HG03520 (cell line): ENCODE results near the gene FBXL7.

ENCODE experiments used
- ATAC-seq: cut with Tn5 transposase; IDR thresholded peaks from one replicate; pipeline ENCODE4 v1.9.1; 2021; ENCODE audit warnings: mild to moderate bottlenecking, moderate library complexity; ENCODE audit not compliant: unreplicated experiment

The FBXL7 gene

DNA sequence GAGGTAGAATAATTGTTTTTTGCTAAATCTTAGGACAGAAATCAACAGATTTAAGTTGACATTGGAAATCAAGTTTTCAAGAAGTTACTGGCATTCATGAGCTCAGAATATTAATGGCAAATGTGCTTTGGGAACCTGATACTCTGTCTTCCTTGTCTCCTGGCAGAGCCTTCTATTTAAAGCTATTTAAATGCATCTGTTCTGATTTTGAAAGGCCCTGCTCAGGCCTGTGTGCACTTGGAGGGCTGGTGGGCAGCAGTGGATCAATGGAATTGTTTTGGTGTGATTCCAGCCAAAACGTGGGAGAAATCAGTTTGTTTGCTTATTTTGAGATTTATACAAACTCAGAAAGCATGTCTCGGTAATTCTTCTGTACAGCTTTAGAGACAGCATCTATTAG is 38.5 kb downstream of the FBXL7 start:
- ATAC-seq = no peak

DNA sequence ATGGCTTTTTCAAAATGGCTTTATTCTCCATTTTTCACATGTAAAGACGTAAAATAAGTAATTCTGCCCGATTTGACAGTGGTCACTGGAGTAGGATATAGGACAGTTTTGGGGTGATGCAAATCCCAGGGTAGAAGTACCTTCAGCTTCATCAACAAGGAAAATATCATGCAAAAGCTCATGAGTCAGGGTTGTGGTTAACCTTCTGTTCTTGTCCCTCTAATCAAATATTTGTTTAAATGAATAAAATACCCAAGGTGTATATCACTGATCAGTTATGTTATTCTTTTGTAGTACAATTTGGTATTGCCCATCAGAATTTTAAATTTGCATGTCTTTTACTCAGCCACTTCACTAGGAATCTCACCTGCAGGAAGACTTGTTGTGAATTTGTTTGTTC is 40.0 kb downstream of the FBXL7 start:
- ATAC-seq = no peak

DNA sequence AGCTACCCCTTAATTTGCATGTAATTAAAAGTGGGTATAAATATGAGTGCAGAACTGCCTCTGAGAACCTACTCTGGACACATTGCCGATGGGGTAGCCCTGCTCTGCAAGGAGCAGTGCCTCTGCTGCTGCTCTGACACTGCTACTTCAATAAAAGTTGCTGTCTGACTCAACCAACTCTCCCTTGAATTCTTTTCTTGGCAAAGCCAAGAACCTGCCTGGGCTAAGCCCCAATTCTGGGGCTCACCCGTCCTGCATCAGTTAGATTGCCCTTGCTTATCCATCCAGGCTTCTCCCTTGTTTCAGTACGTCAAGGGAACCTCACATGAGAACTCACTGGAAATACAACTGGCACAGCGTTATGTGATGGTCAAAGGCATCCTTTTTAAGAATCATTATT is 44.1 kb downstream of the FBXL7 start:
- no peak for ATAC-seq

DNA sequence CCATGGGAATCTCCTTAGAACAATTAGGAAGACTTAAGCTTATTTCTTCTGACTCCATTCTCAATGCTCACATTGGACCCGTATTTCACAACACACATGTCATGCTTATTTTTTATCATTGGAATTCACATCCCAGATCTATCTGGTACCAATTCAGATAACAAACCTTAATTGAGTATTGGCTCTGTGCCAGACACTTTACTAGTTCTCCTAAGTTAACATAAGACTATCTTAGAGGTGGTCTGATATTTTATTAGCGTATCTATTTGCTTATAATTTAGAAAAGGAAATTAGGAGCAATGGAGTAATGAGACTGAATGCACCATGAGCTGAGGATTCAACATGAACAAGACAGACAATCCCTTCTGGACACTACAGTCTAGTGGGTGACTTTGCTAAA is 45.1 kb downstream of the FBXL7 start:
- no peak for ATAC-seq

DNA sequence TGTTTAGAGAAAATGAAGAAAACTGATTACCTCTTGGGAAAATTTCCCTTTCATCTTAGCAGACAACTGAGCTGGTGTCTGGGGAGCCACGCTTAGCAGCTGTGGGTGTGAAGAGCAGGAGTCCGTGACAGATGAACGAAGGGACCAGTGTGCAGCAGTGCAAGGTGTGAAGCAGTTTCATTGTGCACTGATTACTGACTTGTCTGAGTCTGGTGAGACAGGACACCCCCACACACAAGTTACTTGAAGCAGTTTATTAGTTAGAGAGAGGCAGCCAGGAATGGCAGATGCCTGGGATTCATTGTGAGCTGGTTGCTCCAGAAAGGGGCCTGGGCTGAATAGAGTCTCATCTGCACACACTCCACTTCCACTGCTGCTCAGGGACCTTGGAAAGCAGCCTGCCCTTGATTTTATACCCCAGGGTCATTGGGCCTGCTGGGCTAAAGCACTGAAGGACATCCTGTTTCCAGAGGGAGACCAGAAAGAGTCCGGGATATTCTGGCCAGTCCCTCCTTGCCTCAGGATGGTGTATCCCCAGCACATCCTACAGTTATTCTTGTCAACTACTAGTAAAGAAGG is 47.4 kb downstream of the FBXL7 start:
- no peak for ATAC-seq

DNA sequence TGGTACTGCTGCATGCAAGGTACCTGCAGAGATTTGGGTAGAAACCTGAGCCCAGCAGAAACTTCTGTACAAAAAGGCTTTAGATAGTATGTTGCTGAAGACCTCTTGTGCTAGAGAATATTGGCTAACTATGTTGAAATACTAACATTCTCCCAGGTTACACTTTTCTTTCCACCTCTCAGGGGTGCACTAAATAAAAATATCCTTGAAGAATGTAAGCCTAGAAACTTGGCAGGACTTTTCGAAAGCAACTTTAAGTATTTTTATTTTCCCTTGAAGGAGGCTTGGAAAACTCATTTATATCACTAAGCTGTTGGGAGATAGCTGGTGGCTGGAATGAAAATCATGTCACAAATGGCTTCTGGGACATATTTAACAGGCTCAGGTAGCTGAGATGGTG is 50.0 kb downstream of the FBXL7 start:
- ATAC-seq = no peak

DNA sequence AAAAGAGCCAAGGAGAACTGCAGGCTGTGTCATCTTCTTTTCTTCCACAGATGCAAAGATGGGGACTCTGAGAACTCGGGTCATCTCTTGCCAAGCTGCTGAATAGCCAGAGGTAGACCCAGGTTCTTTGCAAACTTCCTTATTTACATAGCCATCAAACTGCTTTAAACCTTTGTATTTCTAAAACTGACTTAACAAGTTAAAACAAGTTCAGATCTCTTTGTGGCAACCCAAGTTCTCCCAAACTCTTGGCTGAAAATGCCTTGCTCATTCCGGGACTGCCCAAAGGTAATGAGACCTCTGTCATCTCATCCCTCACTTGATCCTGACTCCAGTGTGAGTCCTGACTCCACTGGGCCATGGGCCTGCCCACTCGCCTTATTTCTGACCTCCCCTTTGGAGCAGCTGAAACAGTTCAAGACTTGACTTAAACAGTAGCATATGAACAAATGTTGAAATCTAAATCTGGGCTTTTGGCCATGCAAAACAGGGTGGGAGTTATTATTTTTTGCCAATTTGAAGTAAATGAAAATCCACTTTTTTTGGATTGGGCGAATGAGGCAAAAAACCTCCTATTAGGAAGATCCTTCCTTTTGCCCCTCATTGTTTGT is 50.6 kb downstream of the FBXL7 start:
- ATAC-seq = no peak

DNA sequence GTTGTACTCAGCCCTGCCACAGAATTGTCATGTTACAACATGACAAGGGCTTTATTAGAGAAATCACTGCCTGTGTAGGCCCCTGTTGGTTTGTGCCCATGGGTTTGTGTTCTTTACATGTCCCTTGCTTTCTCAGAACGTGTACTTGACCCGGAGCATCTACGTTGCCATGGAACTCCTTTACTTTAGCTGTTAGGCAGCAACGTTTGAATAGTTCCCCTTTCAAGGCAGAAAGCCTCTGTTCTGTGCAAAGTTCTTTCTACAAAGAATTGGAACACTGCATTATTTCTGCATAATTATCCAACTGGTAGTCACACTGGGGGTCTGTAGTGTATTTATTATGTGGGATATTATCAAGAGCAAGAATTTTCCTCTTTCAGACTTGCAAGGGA is 51.1 kb downstream of the FBXL7 start:
- ATAC-seq = no peak

DNA sequence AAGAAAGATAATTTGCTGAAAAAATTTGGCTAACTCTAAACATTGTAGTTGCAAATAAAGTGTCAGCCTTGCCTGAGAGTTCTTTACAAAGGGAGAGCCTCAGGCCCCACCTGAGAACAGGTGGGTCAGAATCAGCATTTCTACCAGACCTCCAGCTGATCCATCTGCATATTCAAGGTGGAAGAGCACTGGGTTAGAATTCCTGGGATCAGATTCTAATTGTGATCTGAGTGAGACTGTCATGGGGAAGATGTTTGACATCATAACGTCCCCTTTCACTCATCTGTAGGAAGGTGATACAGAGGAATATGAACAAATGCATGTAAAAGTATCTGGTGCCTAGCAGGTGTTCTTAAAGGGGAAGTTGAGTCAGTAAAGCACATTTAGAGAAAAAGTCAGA is 54.6 kb downstream of the FBXL7 start:
- ATAC-seq = no peak

DNA sequence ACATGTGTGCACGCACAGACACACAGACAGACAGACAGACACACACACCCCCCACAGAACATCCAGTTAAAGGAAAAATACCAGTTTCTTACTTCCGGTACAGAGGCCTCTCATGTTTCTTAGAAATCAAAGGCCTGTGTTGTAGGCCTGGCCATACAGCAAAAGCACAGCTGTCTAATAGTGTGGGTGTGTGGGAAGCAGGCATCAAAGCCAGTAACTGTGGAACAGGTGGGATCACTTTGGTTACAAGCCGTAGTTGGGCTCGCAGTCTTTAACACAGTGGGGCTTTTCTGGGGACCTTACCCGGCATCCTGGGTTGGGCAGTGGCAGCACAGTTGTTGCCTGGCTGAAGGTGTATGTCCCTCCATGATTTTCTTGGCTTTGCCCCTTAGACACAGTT is 55.2 kb downstream of the FBXL7 start:
- no peak for ATAC-seq

DNA sequence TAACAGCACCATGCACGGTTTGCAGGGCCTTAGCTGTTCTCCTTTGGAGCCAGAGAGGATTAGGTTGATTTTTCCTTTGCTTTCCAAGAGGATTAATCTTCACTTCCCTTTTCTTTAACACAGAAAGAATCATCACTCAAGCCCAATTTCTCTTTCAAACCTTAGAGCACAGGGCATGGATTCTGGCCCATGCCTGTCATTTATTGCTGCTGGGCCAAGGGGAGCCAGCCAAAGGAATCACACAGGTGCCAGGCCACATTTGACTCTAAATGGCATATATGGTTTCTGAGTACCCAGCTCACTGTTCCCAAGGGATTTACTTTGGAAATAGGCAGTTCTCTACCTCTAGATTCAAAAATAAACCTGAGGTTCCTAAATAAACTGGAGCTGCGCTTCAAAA is 58.3 kb downstream of the FBXL7 start:
- no peak for ATAC-seq

DNA sequence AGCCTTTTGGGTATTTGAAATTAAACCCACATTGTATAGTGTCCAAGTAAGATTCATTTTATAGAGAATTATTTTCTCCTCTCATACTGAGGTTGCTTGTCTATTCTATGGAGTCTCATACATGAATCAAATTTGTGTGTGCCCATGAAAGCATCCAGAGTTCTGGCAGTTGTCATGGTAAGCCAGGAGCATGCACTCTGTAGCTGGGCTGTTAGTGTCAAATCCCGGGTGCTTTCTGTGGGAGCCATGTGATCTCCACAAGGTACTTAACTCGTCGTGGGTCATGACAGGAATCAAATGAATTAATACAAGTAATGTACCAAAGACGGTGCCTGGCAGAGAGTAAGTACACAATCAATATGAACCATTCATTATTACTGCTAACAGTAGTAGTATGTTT is 58.7 kb downstream of the FBXL7 start:
- ATAC-seq = no peak

DNA sequence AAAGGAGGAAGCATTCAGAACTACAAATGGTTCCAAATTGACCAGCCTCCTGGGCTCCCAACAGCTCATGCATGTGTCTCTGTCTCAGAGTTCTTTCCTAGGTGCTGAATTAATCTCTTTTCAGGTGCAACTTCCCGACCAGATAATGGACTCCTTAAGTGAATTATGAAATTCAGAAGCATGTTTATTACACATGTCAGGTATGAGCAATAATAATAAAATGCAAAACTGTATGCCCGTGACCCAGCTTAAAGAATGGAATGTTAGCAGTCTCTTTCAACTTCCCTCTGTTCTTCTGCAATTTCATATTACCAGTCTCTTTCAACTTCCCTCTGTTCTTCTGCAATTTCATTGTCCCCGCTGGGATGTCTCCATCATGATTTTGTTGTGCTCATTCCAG is 60.4 kb downstream of the FBXL7 start:
- ATAC-seq = no peak

DNA sequence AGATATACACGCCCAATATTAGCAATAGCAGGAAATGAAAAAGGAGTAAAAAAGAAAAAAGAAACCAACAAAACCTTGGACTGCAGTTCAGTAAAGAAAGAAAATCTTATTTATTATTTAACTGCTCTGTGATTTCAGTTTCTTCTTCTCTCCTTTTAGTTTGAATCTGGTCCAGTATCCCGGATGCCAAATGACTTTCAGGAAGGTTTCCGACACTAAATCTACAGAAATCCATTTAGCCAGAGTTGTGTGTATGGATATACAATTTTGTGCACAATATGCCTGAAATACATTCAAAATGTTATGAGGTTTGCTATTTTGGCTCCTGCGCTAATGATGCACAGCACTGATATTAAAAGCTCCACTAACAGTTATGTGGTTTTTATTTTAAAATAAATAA is 64.5 kb downstream of the FBXL7 start:
- ATAC-seq = no peak

DNA sequence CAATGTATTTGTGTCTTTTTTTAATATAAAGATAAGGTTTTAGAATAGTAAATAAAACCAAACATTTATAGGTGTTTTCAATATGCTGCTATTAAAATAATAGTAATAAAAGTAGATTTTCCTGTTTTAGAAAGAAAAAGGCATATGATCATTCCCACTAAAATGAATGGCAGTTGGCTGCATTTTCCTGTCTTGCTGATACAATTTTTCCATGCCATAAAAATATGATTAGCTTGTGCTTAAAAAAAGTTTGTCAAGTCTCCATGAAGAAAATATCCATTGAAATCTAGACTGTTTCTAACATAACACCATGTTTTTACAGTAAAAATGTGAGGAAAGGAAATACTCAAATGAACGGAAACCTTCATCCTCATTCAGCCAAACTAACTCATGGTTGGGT is 65.0 kb downstream of the FBXL7 start:
- ATAC-seq = no peak

DNA sequence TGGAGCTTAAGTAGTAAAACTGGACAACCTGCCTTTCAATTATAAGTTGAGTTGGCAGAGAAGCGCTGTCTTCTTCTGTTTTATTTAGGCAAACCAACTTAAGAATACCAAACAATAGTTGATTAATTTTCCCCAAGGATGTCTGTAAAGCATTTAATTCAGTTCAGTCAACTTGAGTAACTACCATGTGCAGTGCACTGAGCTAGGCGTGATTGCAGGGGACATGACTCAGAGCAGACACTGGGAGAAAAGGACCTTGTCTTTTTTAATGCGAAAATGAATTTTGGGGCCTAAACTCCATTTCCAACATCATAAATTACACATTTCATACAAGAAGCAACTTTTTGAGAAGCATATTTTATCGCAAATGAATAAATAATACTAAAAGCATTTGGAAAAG is 66.3 kb downstream of the FBXL7 start:
- ATAC-seq = no peak

DNA sequence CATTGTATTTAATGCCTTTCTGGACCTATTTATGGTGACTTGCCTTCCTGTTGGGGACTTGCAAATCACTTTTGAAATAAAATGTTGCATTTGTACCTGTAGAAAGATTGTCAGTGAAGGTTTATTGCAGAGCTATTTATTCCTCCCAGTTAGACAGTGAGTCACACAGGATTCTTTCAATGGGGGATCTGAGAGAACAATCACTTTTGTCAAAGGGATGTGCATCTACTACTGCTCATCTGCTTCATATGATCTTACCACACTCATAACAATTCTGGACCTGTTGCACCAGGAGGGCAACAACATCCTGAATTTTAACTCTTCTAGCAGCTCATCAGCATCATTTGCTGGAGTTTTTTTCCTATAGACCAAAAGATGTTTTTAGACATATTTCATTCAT is 66.8 kb downstream of the FBXL7 start:
- no peak for ATAC-seq

DNA sequence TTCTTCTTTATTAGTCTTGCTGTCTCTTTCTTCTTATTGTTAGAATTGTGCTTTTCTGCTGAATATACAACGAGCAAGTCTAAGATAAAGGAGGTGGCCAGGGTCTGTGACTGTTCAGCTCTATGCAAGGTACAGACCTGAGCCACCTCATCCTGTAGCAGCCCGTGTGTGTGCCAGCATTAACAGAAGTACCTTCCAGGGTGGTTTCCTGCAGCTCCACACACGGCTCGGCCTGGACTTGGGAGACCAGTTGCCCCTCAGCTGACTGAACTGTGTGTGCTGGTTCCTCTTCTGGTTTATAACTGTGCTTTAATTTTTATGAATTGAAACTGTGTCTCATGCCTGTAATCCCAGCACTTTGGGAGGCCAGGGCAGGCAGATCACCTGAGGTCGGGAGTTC is 70.5 kb downstream of the FBXL7 start:
- no peak for ATAC-seq

DNA sequence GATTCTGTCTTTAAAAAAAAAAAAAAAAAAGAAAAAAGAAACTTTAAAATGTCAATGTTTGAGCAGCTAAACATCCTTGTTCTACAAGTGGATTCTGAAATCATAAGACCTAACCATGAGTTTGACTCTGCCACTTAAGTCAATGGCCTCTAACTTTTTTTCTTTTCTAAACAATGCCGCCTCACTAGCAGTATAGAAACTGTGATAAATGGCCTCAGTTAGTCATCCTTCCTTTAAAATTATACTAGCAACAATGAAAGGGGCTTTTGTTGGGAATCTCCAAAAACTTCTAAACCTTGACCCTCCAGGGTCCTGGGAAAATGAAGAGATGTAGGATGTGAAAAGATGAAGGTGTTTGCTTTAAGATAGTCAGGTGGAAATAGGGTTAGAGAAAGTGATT is 71.1 kb downstream of the FBXL7 start:
- ATAC-seq = no peak

DNA sequence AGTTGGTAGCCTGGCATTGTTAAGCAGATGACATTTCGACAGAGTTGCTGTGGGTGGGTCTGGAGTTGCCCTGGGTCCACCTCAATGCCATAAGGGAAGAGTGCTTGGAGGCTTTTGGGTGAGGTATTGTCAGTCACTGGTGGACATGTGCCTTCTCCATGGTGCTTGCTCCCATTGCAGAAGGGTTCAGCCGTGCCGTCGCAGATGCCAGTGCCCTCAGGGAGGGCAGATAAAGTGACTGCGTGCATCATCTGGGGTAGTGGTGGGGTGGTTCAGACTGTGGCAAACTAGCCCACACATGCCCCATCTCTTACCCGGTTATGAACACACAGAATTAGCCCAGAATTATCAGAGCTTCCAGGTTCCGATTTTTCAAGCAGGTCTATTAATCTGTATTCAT is 71.6 kb downstream of the FBXL7 start:
- ATAC-seq = no peak

DNA sequence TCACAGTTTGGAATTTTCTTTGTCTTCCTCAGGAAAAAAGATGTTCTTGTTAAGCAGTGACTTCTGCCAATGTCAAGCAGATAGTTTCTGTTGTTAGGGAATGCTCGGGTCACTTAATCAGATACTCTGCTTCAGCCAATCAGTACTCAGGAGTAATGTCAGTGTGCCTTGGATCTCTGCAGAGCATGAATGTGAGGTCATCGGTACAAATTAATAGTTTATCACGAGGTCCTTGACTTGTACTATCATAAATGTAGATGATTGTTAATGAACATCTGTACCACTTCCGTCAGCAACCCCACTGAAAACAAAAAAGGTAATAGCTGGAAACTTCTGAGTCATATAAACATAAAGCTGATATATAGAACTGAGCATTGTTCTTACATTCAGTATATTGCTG is 73.6 kb downstream of the FBXL7 start:
- ATAC-seq = no peak

DNA sequence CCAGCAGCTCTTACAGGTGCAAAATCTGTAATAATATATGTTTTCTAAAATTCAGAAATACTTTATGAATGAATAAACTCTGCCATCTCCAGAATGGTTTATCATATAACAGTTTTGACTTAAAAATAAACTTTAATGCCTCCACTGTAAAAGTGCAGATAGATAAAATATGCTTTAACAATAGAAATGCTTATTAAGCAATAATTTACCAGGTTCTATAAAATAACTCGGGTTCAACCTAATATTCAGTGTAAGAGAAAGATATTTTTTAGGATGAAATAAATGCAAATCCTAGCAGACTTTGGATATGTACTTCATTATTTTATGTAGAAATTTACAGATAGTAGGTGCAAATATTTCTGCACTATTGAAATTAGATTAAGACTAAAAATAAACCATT is 74.1 kb downstream of the FBXL7 start:
- ATAC-seq = no peak

DNA sequence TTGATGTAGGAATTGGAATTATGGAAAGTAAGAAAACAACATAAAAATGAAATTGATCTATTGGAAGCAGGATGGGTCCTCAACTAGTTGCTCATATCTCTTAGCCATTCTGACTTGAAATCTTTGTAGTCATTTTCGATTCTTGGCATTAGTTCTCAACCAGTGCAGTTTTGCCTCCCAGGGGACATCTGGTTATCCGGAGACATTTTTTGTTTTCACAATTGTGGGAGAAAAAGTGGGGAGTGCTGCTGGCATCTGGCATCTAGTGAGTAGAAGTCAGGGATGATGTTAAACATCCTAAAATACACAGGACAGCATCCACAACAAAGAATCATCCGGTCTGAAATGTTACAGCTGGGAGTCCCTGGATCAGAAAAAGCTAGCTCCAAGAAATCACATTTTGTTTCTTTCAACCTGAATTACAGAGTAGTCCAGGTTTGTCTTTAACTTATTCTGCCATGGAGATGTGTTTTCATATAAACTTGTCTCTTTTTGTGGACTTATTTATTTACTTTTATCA is 74.9 kb downstream of the FBXL7 start:
- no peak for ATAC-seq
